Body of pancreas (tissue), 4 donors: Measurements from ENCODE around the gene CELF6.

Experiments
- CTCF ChIP-seq, 7 experiments: fragments of 450-650 bp in 4 of 7; fragments of 200-600 bp in 3 of 7; sonication (generic) in 3 of 7; IDR thresholded peaks; one replicate each; pipeline ENCODE4 v1.5.1; 2016 to 2019; ENCODE audit warnings: antibody characterized with exemption in 7 of 7
- POLR2A ChIP-seq, 3 donors: fragments of 450-650 bp; IDR thresholded peaks; one replicate each; pipeline ENCODE4 v1.6.1; 2016; ENCODE audit warnings: antibody characterized with exemption in 3 of 3, mild to moderate bottlenecking in 2 of 3

- TF ChIP-seq CTCF (IDR thresholded peaks at IDR 0.05): no peak
- no peak for TF ChIP-seq POLR2A (IDR thresholded peaks at IDR 0.05)
Observed at GRCh38 chr15:72289597-72290325, 30.2 kb downstream of the CELF6 start.
